ENCODE measurements around the gene SRMS. TPM values are rescaled to one million over a fixed set of nuclear protein-coding genes. Genes with fewer than 3 reads are reported as not detected.

SRMS gene
- total RNA-seq, 4 donors from 2014 or later: not detected

GRCh38 chr20:63539092-63539430 is 8.5 kb downstream of the SRMS start:
- TF ChIP-seq CTCF (IDR thresholded peaks at IDR 0.05; ENCODE audit: low read depth): no peak

GRCh38 chr20:63538204-63539091 is 9.1 kb downstream of the SRMS start:
- no peak for TF ChIP-seq CTCF (IDR thresholded peaks at IDR 0.05; ENCODE audit: low read depth)

- TF ChIP-seq CTCF (IDR thresholded peaks at IDR 0.05; ENCODE audit: low read depth): no peak
Observed at GRCh38 chr20:63537525-63538203, 9.9 kb downstream of the SRMS start.

GRCh38 chr20:63536997-63537524 is 10.5 kb downstream of the SRMS start, which contains the start of gene PTK6:
PTK6 (minus strand) TSS chr20:63537376; CDS start chr20:63537314, 62 bp downstream.
- no peak for TF ChIP-seq CTCF (IDR thresholded peaks at IDR 0.05; ENCODE audit: low read depth)

- no peak for TF ChIP-seq CTCF (IDR thresholded peaks at IDR 0.05; ENCODE audit: low read depth)
Observed at GRCh38 chr20:63536241-63536977, 11.1 kb downstream of the SRMS start.

- no peak for TF ChIP-seq CTCF (IDR thresholded peaks at IDR 0.05; ENCODE audit: low read depth)
Observed at GRCh38 chr20:63534831-63535651, 12.5 kb downstream of the SRMS start.
